ENCODE data around the gene HAGHL.

GRCh38 chr16:716768-717325 is 10.1 kb upstream of the HAGHL start:
- TF ChIP-seq POLR2A (IDR thresholded peaks at IDR 0.05): no peak
- TF ChIP-seq, protein P1, sequence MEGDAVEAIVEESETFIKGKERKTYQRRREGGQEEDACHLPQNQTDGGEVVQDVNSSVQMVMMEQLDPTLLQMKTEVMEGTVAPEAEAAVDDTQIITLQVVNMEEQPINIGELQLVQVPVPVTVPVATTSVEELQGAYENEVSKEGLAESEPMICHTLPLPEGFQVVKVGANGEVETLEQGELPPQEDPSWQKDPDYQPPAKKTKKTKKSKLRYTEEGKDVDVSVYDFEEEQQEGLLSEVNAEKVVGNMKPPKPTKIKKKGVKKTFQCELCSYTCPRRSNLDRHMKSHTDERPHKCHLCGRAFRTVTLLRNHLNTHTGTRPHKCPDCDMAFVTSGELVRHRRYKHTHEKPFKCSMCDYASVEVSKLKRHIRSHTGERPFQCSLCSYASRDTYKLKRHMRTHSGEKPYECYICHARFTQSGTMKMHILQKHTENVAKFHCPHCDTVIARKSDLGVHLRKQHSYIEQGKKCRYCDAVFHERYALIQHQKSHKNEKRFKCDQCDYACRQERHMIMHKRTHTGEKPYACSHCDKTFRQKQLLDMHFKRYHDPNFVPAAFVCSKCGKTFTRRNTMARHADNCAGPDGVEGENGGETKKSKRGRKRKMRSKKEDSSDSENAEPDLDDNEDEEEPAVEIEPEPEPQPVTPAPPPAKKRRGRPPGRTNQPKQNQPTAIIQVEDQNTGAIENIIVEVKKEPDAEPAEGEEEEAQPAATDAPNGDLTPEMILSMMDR (IDR thresholded peaks at IDR 0.05): no peak

Data from adrenal gland (tissue), 5 donors.